HG02798 (cell line): Measurements from ENCODE around the gene PLEKHM3.
"Not testable (repeated sequence)": the region's sequence is repeated elsewhere in the genome, so short reads cannot be mapped to it uniquely, and the experiment has no call there.

Experiments
- ATAC-seq: cut with Tn5 transposase; IDR thresholded peaks from one replicate; pipeline ENCODE4 v1.9.1; 2021; ENCODE audit warnings: mild to moderate bottlenecking; ENCODE audit not compliant: unreplicated experiment, poor library complexity

The PLEKHM3 gene

DNA sequence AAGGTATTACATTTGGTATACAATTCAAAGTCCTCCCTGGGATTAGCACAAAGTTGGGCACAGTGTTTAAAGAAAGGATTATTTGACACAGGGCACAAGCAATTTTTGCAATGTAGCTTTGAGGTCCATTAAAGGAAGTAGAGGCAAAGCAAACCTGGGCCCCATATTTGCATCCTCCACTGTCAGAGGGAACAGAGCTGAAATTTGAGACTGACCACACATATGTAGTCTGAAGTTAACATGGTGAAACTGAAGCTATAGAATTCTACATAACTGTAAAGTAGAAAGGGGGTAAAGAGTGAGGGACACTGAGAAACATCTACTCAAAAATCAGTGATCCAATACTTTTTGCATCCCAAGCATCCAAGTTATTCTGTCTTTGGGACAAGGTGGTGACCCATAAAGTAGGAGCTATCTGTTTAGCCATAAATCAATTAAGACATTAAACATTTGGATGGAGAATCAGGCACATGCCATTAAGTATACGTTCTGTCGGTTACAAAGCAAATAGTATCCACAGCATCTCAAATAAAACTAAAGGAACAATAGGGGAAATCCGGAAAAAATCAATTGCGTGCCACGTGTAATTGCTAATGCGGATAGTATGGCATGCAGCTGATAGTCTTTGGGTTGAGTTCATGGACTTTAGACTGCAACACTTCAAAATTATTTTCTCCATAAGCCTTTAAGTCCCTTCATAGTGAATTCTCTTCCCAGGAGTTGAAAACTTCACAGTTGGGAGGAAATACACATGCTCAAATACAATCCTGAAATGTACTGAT lies 72.6 kb downstream of the PLEKHM3 start:
- no peak for ATAC-seq

DNA sequence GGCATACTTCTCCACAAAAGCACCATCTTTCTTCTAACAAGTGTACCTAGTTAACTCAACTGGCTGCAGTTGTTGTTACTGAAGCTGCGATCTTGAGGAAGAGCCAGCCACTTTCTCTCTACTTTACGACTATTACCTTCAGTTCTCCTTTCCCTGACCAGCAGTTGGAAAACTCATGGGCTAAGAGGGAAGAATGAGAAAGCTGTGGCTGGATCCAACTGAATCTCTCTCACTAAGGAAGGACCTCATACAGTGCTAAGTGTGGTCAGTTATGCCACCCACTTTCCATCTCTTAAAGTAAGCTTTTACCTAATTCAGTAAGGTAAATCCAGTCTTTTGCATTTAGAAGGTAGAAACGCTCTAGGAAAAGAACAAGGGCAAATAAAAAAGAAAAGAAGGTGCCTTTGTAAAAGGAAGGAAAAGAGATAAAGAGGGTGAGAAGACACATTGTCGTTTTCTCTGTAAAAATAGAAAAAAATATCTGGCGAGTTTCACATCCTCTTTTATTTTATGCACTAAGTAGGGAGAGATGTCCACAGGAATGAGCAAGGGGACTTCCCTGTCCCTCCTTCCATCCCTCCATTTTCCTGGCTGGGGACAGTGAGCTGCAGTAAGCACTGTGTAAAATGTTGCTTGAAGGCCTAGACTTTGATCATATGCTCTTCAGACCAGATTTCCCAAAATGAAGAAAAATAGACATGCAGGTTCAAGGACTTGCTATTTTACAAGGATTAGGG lies 73.4 kb downstream of the PLEKHM3 start:
- ATAC-seq: no peak

DNA sequence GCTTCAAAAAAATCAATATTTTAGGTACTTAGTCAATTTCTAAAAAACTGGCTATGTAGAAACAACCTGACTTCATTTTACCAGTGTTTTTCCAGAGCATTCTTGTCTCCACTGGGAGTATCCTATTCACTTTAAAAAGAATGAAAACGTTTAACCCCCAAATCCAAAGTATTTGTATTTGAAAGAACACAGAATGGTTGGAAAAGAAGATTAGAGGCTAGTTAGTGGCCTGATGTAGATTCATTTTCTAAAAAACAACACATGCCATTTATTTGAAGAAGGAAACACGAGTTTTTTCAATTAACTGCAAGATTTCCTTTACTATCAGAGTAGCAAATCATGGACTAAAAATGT lies 74.6 kb downstream of the PLEKHM3 start:
- ATAC-seq: no peak

DNA sequence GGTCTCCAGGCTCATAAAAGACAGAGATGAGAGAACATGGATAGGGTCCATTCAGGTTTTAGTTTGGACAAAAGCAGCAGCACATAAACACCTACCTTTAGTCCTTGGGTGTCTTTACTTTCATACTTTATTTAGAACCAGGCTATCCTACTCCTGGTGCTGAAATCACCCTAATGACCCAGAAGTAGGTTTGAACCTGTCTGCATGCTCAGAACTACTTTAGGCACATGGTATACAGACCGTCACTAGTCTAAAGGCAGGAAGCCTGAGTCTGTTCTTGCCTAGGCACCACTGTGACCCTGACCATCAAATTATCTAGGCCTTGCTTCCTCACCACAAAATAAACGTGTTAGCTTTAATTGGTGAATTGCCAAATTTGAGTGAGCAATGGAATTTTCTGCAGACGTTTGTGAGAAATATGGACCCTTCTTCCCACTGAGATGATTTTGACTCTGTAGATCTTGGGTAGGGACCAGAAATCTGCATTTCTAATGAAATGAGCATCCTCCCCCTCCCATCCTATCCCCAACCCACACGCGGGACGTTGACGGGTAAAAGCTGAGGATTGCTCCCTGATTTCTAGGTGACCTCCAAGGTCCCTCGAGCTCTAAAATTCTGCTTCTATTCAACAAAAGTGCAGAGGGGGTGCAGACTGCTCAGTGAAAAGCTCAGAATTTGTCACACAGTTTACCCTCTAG lies 75.1 kb downstream of the PLEKHM3 start:
- no peak for ATAC-seq

DNA sequence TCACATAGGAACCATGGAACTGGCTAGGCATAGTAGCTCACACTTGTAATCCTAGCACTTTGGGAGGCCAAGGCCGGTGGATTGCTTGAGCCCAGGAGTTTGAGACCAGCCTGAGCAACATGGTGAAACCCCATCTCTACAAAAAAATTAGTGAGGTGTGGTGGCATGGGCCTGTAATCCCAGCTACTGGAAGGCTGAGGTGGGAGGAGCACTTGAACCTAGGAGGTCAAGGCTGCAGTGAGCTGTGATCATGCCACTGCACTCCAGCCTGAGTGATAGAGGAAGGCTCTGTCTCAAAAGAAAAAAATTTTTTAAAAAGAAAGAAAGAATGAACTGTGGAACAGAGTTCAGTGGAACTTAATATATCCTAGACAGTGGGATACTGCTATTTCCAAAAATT lies 76.1 kb downstream of the PLEKHM3 start:
- ATAC-seq: not testable (repeated sequence)

DNA sequence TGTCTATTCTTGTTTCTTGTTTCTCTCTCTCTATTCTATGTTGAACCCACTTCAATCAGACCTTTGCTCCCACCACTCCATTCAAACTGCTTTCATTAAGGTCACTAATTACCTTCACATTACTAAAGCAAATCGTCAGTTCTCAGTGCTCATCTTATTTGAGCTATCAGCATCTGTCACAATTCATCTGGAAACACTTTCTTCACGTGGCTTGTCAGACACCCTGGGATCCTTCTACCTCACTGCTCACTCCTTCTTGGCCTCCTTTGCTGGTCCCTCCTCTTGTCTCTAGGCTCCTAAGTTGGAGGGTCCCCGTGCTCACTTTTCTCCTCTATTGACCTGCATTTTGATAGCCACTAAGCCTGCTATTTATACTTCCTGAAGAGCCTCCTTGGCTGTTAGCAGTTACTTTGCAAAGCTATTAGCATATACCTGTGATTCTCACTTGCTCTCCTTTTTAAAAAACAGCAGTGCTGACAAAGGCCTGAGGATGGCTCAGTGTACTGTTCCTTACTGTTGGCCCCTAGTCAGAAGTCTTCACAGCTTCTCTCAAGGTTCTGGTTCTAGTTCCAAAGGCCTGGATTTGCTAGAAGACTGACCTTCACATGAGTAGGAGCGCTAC lies 80.2 kb downstream of the PLEKHM3 start:
- no peak for ATAC-seq

DNA sequence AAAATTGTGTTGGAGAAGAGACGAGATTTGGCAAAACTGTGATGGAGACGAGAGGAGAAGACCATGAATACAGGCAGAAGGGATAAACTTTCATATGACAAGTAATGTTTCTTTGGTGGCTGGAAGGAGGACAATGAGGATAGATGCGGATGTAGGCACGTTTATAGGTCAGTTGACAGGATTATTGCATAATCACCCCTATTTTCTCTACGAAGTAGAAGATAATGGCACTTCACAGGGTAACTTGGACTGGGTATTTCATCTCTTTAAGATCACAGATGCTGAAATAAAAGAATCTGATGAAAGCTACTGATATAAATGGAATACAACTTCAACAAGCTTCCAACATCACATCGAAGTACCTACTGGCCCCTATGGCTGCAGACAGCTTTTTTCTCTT lies 81.0 kb downstream of the PLEKHM3 start:
- ATAC-seq: no peak

DNA sequence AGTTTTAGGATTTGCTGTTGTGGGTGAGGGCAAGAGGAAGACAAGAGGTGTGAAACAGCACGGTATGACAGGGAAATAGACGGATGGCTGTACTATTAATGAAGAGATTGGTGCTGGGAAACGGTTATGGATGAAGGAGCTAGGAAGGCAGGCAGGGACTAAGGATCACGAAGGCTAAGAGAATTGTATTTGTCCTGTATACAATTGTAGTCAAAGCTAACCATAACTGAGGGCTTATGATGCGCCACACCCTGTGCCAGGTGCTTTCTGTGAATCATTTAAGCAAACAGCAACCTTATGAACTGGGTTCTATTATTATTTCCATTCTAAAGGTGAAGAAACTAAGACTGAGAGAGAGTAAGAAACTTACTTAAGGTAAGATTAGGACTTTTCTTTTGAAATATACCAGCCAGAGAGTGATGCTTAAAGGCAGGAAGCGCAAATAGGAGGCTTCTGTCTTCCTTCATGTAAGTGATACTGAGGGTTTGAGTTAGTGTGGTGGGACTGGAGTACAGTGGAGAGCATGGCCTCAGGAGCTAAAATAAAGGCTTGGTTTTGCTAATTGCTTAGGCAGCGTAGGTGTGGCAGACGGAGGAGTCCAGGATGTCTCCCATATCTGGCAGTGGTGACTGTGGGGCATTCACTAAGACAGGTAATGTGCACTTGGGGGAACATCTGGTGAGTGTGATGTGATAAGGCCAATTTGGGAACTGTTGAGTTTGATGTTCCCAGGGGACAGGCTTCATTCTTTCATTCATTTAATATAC lies 85.8 kb downstream of the PLEKHM3 start:
- no peak for ATAC-seq

DNA sequence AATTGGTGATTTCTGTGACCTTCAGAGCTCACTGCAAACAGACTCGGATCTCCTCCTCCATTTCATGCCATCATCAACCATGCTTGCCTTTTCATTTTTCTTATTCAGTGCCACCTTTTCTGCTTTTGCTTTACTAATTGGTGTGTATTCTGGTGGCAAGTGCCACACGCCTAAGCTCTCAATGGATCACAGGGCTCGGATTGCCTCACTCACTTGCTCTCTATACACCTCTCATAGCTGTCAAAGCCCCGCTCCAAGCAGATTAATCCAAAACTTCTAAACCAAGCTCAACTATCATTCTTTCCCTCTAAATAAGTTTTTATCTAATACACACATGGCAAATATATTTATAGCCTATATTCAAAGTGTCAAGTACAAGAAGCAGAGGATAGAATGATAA lies 86.4 kb downstream of the PLEKHM3 start:
- no peak for ATAC-seq

DNA sequence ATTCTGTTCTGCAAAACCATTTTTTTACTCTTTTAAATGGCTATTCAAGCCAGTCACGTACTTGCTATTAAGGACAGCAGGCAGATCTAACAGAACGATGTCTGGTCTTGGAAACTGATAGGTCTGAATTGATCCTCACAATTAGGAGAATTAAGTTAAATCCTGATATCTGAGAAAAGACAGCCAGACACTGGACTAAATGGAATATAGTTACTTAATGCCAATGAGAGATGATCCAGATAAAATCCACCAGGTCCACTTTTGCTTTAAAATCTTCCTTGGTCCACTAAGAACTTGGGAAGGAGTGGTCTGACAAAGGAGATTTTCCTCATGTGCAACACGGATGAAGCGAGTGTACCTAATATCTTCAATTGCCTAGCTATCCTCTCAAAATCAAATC lies 86.9 kb downstream of the PLEKHM3 start:
- no peak for ATAC-seq

DNA sequence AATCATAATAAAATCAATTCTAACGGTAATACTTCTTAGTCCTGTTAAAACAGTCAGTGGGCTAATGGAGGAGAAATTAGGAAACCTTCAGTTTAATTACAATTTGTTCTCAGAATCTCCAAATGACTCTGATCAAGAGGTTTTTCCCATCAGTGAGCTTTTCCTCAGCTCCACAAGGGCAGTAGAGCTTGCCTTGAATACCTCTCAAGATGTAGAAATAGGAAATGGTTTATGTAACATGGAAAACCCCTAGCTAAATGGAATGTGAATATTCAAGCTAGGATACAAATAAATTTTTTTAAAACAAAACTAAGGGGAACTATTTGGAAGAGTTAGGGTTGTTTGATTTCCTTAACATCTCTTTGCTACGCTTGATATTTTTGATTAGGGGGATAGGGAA lies 87.5 kb downstream of the PLEKHM3 start:
- no peak for ATAC-seq

DNA sequence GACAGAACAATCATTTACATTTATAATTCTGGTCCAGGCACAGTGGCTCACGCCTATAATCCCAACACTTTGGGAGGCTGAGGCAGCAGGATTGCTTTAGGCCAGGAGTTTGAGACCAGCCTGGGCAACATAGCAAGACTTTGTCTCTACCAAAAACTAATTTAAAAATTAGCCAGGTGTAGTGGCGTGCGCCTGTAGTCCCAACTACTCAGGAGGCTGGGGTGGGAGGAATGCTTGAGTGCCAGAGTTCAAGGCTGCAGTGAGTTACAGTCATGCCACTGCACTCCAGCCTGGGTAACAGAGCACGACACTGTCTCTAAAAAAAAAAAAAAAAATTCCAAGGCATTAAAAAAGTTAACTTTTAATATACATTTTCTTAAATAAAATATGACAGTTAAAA lies 88.1 kb downstream of the PLEKHM3 start:
- ATAC-seq: no peak

DNA sequence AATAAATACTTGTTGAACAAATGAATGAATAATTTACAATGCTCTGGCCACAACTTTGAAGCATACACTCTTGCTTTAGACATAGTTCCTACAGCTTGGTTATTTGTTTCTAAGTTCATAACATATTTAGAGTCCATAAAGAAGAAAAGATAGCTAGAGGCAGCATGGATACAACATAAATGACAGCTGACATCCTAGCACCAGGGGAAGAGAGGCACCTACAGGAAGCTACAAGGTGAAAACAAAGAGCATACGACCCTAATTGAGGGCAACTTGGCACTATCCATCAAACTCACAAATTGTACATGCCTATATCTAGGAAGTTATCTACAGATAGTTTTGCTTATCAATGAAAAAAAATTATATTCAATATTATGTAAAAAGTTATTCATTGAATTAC lies 88.9 kb downstream of the PLEKHM3 start:
- ATAC-seq: no peak

DNA sequence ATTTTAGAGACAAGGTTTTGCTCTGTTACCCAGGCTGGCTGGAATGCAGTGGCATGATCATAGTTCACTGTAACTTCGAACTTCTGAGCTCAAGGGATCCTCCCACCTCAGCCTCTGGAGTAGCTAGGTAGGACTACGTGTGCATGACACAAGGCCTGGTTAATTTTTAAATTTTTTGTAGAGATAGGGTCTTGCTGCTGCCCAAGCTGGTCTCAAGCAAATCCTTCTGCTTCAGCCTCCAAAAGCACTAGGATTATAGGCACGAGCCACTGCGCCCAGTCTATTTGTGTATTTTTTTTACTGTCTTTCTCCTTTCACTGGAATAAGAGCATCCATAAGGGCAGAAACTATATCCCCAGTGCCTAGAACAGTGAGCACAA lies 89.3 kb downstream of the PLEKHM3 start:
- ATAC-seq: no peak

DNA sequence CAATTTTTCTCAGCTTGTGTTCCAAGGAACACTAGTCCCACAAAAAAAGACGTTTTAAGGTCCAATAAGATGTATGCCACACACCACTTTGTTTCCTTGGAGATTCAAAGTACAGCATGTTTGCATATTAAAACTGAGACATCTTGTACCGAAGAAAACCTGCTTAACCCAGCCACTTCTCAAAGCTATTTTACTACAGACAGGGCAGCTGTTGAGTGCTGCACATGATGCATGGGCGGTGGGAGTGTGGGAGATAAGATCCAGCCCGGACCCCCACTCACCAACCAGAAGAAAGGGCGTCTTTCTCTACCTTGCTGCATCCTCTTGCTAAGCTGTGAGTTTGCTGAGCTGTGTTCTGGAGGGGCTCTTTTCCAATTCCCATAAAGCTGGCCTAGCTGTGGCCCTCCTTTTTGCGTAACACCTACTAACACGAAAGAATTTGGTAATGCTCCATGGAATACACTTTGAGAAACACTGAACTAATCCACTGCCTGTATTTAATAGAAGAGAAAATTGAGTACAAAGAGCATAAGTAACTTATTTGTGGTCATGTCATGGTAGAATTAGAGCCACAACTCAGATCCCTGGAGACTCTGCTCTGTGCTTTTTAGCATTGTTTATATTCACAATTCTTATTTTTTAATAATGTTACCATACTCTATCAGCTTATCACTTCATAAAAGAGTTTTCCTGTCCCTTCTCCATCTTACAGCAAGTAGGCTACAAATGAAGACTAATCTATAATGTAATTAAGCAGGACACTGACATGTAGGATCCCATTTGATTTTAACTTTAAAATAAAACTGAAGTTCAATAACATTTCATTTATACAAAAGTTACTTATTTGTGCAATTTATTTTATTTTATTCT lies 90.0 kb downstream of the PLEKHM3 start:
- no peak for ATAC-seq

DNA sequence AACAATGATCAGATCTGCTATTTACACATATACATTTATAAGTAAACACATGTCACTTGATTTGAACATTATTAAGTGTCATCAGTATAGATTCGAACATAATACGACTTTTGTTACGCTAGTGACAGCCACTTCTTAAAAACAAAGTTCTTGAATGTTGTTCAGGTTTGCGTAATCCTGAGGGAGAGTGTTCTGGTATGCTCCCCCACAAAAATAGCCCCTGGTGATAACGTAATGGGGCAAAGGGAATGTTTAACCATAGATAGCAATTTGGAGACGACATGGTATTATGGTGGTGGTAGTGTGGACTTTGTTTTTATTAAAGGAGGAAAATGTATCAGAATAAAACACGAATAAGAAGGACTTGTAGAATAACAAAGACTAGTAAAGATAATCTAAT lies 90.6 kb downstream of the PLEKHM3 start:
- no peak for ATAC-seq

DNA sequence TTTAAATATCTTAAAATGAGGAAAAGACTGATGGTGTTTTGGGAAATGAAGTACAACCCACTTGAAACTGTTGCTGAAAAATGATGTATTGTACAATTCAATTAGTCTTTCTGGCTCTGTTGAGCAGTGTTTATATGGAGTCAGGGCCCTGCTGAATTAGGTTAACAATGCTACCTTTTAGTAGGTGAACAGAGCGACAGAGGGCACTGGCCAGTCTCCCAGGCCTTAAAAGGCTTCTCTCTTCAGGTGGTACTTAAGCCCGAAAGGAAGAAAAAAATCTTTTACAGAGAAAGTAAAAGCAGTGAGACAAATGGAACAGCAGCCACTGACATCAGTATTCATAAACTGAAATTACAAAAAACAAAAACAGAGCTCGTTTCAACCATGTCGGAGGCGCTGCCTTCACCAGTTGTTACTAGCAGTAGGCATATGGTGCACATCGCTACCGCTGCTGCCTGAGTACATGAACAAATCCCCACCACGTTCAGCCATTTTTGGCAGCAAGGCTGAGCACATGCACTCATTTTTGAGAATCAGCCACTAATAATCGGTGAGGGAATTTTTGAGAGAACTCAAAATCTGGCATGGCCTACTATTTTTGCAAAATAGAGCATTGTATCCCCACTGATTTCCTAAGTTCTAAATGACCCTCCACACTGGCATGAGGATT lies 91.8 kb downstream of the PLEKHM3 start:
- ATAC-seq: no peak

DNA sequence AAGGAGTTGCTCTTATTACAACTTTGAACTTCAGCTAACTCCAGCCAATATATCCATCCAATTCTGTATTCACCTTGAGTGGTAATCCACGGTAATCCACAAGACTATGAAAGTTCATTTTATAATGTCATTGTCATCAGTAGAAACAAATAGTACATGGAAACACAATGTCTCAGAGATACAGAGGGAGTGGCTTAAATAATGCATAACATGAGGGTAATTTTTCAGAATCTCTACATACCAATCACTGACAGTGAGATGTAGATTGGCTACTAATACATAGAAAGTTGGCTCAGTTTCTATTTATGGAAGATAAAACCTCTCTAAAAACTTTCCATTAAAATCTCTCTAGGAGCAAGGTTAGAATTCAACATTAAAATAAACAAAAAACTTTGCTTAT lies 93.2 kb downstream of the PLEKHM3 start:
- no peak for ATAC-seq

DNA sequence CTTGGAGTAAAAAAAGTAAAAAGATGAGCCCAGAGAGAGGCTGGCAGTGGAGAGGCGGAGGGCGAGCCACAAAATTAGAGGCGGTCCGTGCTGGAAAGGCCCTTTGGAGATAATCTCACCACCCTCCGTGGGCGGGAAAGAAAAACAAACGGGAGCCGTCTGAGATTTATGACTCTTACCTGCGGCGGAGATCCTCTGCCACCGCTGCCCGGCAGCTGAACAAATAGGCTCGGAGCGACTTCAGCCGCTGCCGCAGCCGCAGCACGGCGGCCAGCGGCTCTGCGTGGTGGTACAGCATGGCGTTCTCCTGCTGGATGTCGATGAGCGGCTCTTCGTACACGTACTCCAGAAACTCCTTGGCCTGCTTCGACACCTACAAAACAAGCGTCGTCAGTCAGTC lies 94.6 kb downstream of the PLEKHM3 start:
- ATAC-seq: no peak
